SU-DHL-6 (cell line): Measurements from ENCODE around the gene DISP3.

ENCODE experiments used
- EZH2phosphoT487 ChIP-seq: fragments of 200-600 bp; sonication (generic), shearing (Covaris generic); conservative IDR thresholded peaks from 2 replicates; pipeline ENCODE4 v1.6.1; 2018; ENCODE audit warnings: mild to moderate bottlenecking, antibody characterized with exemption, low read length, moderate library complexity, mixed read lengths
- TF ChIP-seq, protein P1 (sequence below): fragments of 200-600 bp; sonication (generic); IDR thresholded peaks from one replicate; pipeline ENCODE4 v1.5.1; 2017; ENCODE audit warnings: antibody characterized with exemption, mild to moderate bottlenecking, low read length, moderate library complexity; ENCODE audit not compliant: insufficient read depth, poor library complexity, severe bottlenecking

- TF ChIP-seq, protein P1, sequence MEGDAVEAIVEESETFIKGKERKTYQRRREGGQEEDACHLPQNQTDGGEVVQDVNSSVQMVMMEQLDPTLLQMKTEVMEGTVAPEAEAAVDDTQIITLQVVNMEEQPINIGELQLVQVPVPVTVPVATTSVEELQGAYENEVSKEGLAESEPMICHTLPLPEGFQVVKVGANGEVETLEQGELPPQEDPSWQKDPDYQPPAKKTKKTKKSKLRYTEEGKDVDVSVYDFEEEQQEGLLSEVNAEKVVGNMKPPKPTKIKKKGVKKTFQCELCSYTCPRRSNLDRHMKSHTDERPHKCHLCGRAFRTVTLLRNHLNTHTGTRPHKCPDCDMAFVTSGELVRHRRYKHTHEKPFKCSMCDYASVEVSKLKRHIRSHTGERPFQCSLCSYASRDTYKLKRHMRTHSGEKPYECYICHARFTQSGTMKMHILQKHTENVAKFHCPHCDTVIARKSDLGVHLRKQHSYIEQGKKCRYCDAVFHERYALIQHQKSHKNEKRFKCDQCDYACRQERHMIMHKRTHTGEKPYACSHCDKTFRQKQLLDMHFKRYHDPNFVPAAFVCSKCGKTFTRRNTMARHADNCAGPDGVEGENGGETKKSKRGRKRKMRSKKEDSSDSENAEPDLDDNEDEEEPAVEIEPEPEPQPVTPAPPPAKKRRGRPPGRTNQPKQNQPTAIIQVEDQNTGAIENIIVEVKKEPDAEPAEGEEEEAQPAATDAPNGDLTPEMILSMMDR = no peak
- no peak for TF ChIP-seq EZH2phosphoT487
Measured at GRCh38 chr1:11461531-11462137, 17.3 kb upstream of the DISP3 start.
